H1 (cell line): ENCODE data around the gene GAS6. TPM values are rescaled to one million over a fixed set of nuclear protein-coding genes. Genes with fewer than 3 reads are reported as not detected.

Experiments used
- CTCF ChIA-PET: fragments of 300-600 bp; sonication (Branson Sonifier 250); formaldehyde crosslinking; loops from one replicate; lab custom pipeline; 2021; ENCODE audit not compliant: partially characterized antibody; lab: Charles Lee
- POLR2A ChIA-PET: fragments of 300-600 bp; sonication (Branson Sonifier 250); formaldehyde crosslinking; loops from one replicate; lab custom pipeline; 2021; ENCODE audit warnings: inconsistent platforms; ENCODE audit not compliant: partially characterized antibody; lab: Charles Lee
- DNase-seq, 2 experiments: peaks; one replicate each; pipeline versions ENCODE4 v3.0.0 to v3.0.0-alpha.2; 2010 to 2022; ENCODE audit warnings: low spot score in 2 of 2, low read depth in 1 of 2, mixed read lengths in 1 of 2
- FAIRE-seq: peaks from 2 replicates; lab custom pipeline; 2011; peaks lifted over from hg19 to GRCh38; lab: Jason Lieb, UNC
- H2AFZ ChIP-seq: 2 replicates; pipeline ENCODE4 v1.8.1; 2012; ENCODE audit warnings: low read length, inconsistent platforms
- H2AK5ac ChIP-seq: 2 replicates; pipeline ENCODE4 v1.6.1; 2013; ENCODE audit warnings: low read depth, low read length
- H2BK120ac ChIP-seq: replicated peaks from 2 replicates; pipeline ENCODE3; 2013; ENCODE audit warnings: low read depth, low read length, inconsistent platforms
- H2BK12ac ChIP-seq: 2 replicates; pipeline ENCODE4 v1.6.1; 2013; ENCODE audit warnings: low read depth, low read length
- H2BK15ac ChIP-seq: 2 replicates; pipeline ENCODE4 v1.6.1; 2013; ENCODE audit warnings: low read length
- H2BK20ac ChIP-seq: 2 replicates; pipeline ENCODE4 v1.6.1; 2013; ENCODE audit warnings: low read length
- H2BK5ac ChIP-seq: 2 replicates; pipeline ENCODE4 v1.6.1; 2013; ENCODE audit warnings: low read depth, low read length
- H3K14ac ChIP-seq: 2 replicates; pipeline ENCODE4 v1.6.1; 2013; ENCODE audit warnings: inconsistent platforms; ENCODE audit not compliant: insufficient read length
- H3K18ac ChIP-seq: 2 replicates; pipeline ENCODE4 v1.6.1; 2013; ENCODE audit warnings: low read length; ENCODE audit errors: extremely low read depth
- H3K23ac ChIP-seq: 2 replicates; pipeline ENCODE4 v1.6.1; 2013; ENCODE audit warnings: inconsistent platforms; ENCODE audit not compliant: insufficient read length
- H3K23me2 ChIP-seq: 2 replicates; pipeline ENCODE4 v1.6.1; 2013; ENCODE audit warnings: low read depth, low read length
- H3K27ac ChIP-seq: 2 replicates; pipeline ENCODE4 v1.6.1; 2011; ENCODE audit warnings: low read depth, low read length, inconsistent platforms
- H3K27me3 ChIP-seq, 4 experiments: replicated peaks in 1 of 4; 1 replicate in 1 of 4; 2 replicates in 3 of 4; pipeline versions ENCODE4 v1.6.1 to v1.8.1; 2011 to 2013; ENCODE audit warnings: low read length in 3 of 4, mild to moderate bottlenecking in 3 of 4, inconsistent platforms in 2 of 4, mixed read lengths in 2 of 4, moderate library complexity in 1 of 4; ENCODE audit not compliant: control insufficient read depth in 3 of 4, insufficient read depth in 3 of 4; ENCODE audit errors: extremely low read depth in 1 of 4
- H3K36me3 ChIP-seq, 4 experiments: 2 replicates each; pipeline versions ENCODE4 v1.6.1 to v1.8.1; 2011 to 2013; ENCODE audit warnings: mild to moderate bottlenecking in 4 of 4, low read length in 3 of 4, moderate library complexity in 2 of 4, control low read depth in 1 of 4, inconsistent platforms in 1 of 4; ENCODE audit not compliant: insufficient read depth in 4 of 4, control insufficient read depth in 2 of 4
- H3K4ac ChIP-seq: replicated peaks from 2 replicates; pipeline ENCODE3; 2013; ENCODE audit warnings: low read length, low read depth, mixed read lengths, inconsistent platforms; ENCODE audit not compliant: insufficient read length
- H3K4me1 ChIP-seq, 4 experiments: replicated peaks in 1 of 4; 1 replicate in 1 of 4; 2 replicates in 3 of 4; pipeline versions ENCODE4 v1.6.1 to v1.8.1; 2011 to 2013; ENCODE audit warnings: low read length in 3 of 4, inconsistent platforms in 2 of 4, mixed read lengths in 1 of 4; ENCODE audit not compliant: insufficient read depth in 4 of 4, control insufficient read depth in 3 of 4
- H3K4me2 ChIP-seq, 2 experiments: 2 replicates each; pipeline versions ENCODE4 v1.6.1 to v1.8.1; 2011 to 2013; ENCODE audit warnings: low read depth in 2 of 2, low read length in 2 of 2, control low read depth in 1 of 2, inconsistent platforms in 1 of 2, mild to moderate bottlenecking in 1 of 2; ENCODE audit not compliant: insufficient read depth in 1 of 2
- H3K4me3 ChIP-seq, 4 experiments: fragments of 200-600, 300-600 bp in 1 of 4; sonication (generic), shearing (Covaris generic), sonication (Bioruptor Twin) in 1 of 4; 2 replicates each; pipeline versions ENCODE4 v1.5.1 to v1.8.1; 2011 to 2016; ENCODE audit warnings: low read length in 4 of 4, low read depth in 3 of 4, control low read depth in 2 of 4, inconsistent platforms in 2 of 4, mild to moderate bottlenecking in 2 of 4, mixed read lengths in 1 of 4, moderate library complexity in 1 of 4; ENCODE audit not compliant: insufficient read depth in 2 of 4; ENCODE audit errors: extremely low read depth in 1 of 4
- H3K56ac ChIP-seq: replicated peaks from 2 replicates; pipeline ENCODE3; 2013; ENCODE audit warnings: low read depth, mild to moderate bottlenecking, mixed read lengths, low read length, inconsistent platforms; ENCODE audit not compliant: insufficient read length
- H3K79me1 ChIP-seq: 2 replicates; pipeline ENCODE4 v1.6.1; 2013; ENCODE audit warnings: low read depth, low read length, control low read depth
- H3K79me2 ChIP-seq, 2 experiments: 2 replicates each; pipeline versions ENCODE4 v1.6.1 to v1.8.1; 2012 to 2013; ENCODE audit warnings: low read length in 2 of 2, mild to moderate bottlenecking in 2 of 2, inconsistent platforms in 1 of 2; ENCODE audit not compliant: insufficient read depth in 2 of 2, control insufficient read depth in 1 of 2
- H3K9ac ChIP-seq, 4 experiments: replicated peaks in 1 of 4; 1 replicate in 1 of 4; 2 replicates in 3 of 4; pipeline versions ENCODE4 v1.6.1 to v1.8.1; 2011 to 2013; ENCODE audit warnings: low read depth in 3 of 4, low read length in 3 of 4, control low read depth in 2 of 4, mild to moderate bottlenecking in 2 of 4, moderate library complexity in 2 of 4, inconsistent platforms in 1 of 4; ENCODE audit errors: extremely low read depth in 1 of 4
- H3K9me3 ChIP-seq, 2 experiments: 2 replicates each; pipeline versions ENCODE4 v1.6.1 to v1.8.1; 2012 to 2013; ENCODE audit warnings: mild to moderate bottlenecking in 2 of 2, moderate library complexity in 2 of 2, control low read depth in 1 of 2, inconsistent platforms in 1 of 2, low read depth in 1 of 2, low read length in 1 of 2, mixed read lengths in 1 of 2; ENCODE audit not compliant: insufficient read depth in 2 of 2
- H4K20me1 ChIP-seq, 2 experiments: replicated peaks in 1 of 2; 2 replicates each; pipeline versions ENCODE3 to v1.8.1; 2011 to 2013; ENCODE audit warnings: inconsistent platforms in 2 of 2, low read length in 2 of 2, mild to moderate bottlenecking in 1 of 2; ENCODE audit not compliant: insufficient read depth in 2 of 2, control insufficient read depth in 1 of 2
- H4K5ac ChIP-seq: 2 replicates; pipeline ENCODE4 v1.6.1; 2013; ENCODE audit warnings: low read length, low read depth, mixed read lengths, inconsistent platforms; ENCODE audit not compliant: insufficient read length
- H4K8ac ChIP-seq: 2 replicates; pipeline ENCODE4 v1.8.0; 2013; ENCODE audit warnings: mild to moderate bottlenecking, moderate library complexity, low read length, inconsistent platforms; ENCODE audit not compliant: insufficient read depth; ENCODE audit errors: extremely low read depth
- H4K91ac ChIP-seq: replicated peaks from 2 replicates; pipeline ENCODE3; 2013; ENCODE audit warnings: low read length, mixed read lengths, inconsistent platforms; ENCODE audit not compliant: insufficient read length
- ASH2L ChIP-seq: fragments of 200-600, 300-600 bp; sonication (generic); IDR thresholded peaks from one replicate; pipeline ENCODE4 v1.7.1; 2017; ENCODE audit warnings: low read length
- CTBP2 ChIP-seq: IDR thresholded peaks from 2 replicates; pipeline ENCODE4 v1.7.0; 2011; ENCODE audit warnings: borderline replicate concordance, mild to moderate bottlenecking, moderate library complexity, mixed read lengths, low read length; ENCODE audit not compliant: insufficient read depth, insufficient read length
- NRF1 ChIP-seq: IDR thresholded peaks from 2 replicates; pipeline ENCODE4 v1.6.1; 2011; ENCODE audit warnings: mild to moderate bottlenecking, low read depth, low read length, improper control_type of control experiment
- WGBS, 2 experiments: shearing (Covaris generic) in 1 of 2; methylation state at CpG; one replicate each; pipeline versions ENCODE4 v1.1.6 to v1.1.7; 2013 to 2015; ENCODE audit warnings: low lambda C conversion rate in 2 of 2, mixed read lengths in 2 of 2, inconsistent platforms in 1 of 2, low coverage in 1 of 2, missing lambda C conversion rate in 1 of 2; ENCODE audit not compliant: insufficient replicate concordance in 2 of 2, insufficient coverage in 1 of 2, insufficient read length in 1 of 2; ENCODE audit errors: extremely low coverage in 1 of 2, missing lambda C conversion rate in 1 of 2; 5-methylcytosine and 5-hydroxymethylcytosine counted together
- polyA plus RNA-seq, 7 experiments: library from polyadenylated mRNA; depleted of rRNA in 3 of 7; stranded (reverse) in 5 of 7; unstranded in 2 of 7; fragments of >200 nt in 5 of 7; fragments of 200-250 nt in 2 of 7; gene quantifications; 1 replicate in 5 of 7; 2 replicates in 1 of 7; 4 replicates in 1 of 7; pipeline versions ENCODE4 v1.2.1 to v1.2.3, GENCODE V29; 2011 to 2013; ENCODE audit warnings: missing spikeins in 2 of 7, mixed read lengths in 2 of 7
- total RNA-seq: library from RNA; stranded (reverse); fragmentation: NEBNext Ultra II Directional; extraction: Animal tissue kit (Norgen Biotek cat#: 25700); gene quantifications from 2 replicates; pipeline ENCODE4 v1.2.1, GENCODE V29; 2021

Gene GAS6
- total and polyA plus RNA-seq, 2 of the 8 experiments (the other 6 are each of a cell fraction or from before 2014, with no cell fraction given) = 18.6 to 31.0 TPM

GRCh38 chr13:113854238-113855011 lies 9.5 kb downstream of the GAS6 start:
- no peak overlapping the region for H3K4me2 ChIP-seq
- H3K4me3 ChIP-seq = no peak overlapping the region
- POLR2A ChIA-PET = interaction anchor here (1.3 kb wide), 1 partner anchor 14 kb away, joined by 3 read pairs; no protein-coding TSS in a partner anchor
- no peak overlapping the region for H3K14ac ChIP-seq
- peak overlapping the region; percentile 60; the same call in 1 of the 2 replicates for H2BK12ac ChIP-seq
- TF ChIP-seq ASH2L (no peak), NRF1 (no peak), CTBP2 (no peak)
- DNase-seq (peak in 1 of 2 experiments; percentile 49), FAIRE-seq (no peak)
- peaks cover 0 to 16% (median 6%) of the 10 kb centered on the region in 4 experiments for H3K4me1 ChIP-seq
- H4K20me1 ChIP-seq = peaks cover 0 to 15% of the 10 kb centered on the region in 2 experiments
- no peaks in the 10 kb centered on the region for H3K27me3 ChIP-seq
- H3K36me3 ChIP-seq = no peaks in the 10 kb centered on the region; a peak in 2 of 8 replicates
- no peak overlapping the region for H4K5ac ChIP-seq
- H4K91ac ChIP-seq = no peak overlapping the region
- H3K23me2 ChIP-seq = peaks cover 7% of the 10 kb centered on the region
- H3K18ac ChIP-seq = no peak overlapping the region
- H3K27ac ChIP-seq = no peak overlapping the region
- H2BK20ac ChIP-seq = no peak overlapping the region
- H3K23ac ChIP-seq = no peak overlapping the region
- peaks cover 8 to 34% of the 10 kb centered on the region in 2 experiments for H3K79me2 ChIP-seq
- H3K56ac ChIP-seq = no peak overlapping the region
- no peak overlapping the region for H4K8ac ChIP-seq
- CTCF ChIA-PET = interaction anchor here (0.8 to 2.1 kb wide), 3 partner anchors 40 to 67 kb away, joined by 4 to 6 read pairs (median 5); no protein-coding TSS in a partner anchor
- H2BK5ac ChIP-seq = no peak overlapping the region; the same call in 1 of the 2 replicates
- 0 out of 4 replicates have a peak, but pooled peaks cover 0 to 2% of the 10 kb centered on the region in 2 experiments for H3K9me3 ChIP-seq
- peak overlapping the region; percentile 65; the same call in 1 of the 2 replicates for H2AK5ac ChIP-seq
- H3K79me1 ChIP-seq = peaks cover 6% of the 10 kb centered on the region
- H2BK120ac ChIP-seq = no peak overlapping the region
- H3K9ac ChIP-seq = no peak overlapping the region
- H3K4ac ChIP-seq = no peak overlapping the region
- H2BK15ac ChIP-seq = no peak overlapping the region
- WGBS, 2 experiments = 83% methylated on average over 30 of the region's 31 CpGs; no CpG with 5 or more reads in 1 of the 2 experiments
- no peak overlapping the region for H2AFZ ChIP-seq
